ENCODE measurements around the gene HDAC10.

HDAC10 gene

DNA sequence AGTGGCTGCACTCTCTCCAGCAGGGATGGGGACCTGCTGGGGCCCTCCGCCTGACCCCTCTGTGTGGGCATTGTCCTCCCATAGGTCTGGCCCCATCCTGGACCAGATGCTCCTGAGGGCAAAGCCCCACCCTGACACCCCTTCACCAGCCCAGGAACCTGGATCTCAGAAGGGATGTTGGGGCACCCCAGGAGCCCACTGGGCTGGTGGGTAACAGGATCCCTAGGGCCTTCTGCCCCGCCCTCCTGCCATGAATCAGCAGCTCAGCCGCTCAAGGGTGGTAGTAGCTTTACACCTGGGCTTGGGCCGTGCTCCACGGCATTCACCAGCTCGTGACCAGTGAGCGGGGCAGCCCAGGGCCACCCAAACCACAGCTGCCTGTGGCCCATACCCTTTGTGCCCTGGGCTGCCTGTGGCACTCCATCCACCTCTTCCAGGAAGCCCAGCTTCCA is 11.4 kb upstream of the HDAC10 start:
- DNase-seq (ENCODE audit: low read depth in 1 of 2, low spot score in 1 of 2): no peak
- Histone ChIP-seq H3K27me3 (ENCODE audit: insufficient read depth, poor library complexity, severe bottlenecking) (no peaks in the 10 kb centered on the region), H3K27ac (replicated peaks) (no peak overlapping the region), H3K4me3 (replicated peaks; ENCODE audit: insufficient read depth, low read length) (no peak overlapping the region)
- TF ChIP-seq SPI1 (IDR thresholded peaks at IDR 0.05; ENCODE audit: borderline replicate concordance, low read depth) (no peak), GABPA (IDR thresholded peaks at IDR 0.05; ENCODE audit: low read depth) (no peak), POLR2AphosphoS5 (IDR thresholded peaks at IDR 0.05; ENCODE audit: low read depth) (no peak)
- TF ChIP-seq, protein P1, sequence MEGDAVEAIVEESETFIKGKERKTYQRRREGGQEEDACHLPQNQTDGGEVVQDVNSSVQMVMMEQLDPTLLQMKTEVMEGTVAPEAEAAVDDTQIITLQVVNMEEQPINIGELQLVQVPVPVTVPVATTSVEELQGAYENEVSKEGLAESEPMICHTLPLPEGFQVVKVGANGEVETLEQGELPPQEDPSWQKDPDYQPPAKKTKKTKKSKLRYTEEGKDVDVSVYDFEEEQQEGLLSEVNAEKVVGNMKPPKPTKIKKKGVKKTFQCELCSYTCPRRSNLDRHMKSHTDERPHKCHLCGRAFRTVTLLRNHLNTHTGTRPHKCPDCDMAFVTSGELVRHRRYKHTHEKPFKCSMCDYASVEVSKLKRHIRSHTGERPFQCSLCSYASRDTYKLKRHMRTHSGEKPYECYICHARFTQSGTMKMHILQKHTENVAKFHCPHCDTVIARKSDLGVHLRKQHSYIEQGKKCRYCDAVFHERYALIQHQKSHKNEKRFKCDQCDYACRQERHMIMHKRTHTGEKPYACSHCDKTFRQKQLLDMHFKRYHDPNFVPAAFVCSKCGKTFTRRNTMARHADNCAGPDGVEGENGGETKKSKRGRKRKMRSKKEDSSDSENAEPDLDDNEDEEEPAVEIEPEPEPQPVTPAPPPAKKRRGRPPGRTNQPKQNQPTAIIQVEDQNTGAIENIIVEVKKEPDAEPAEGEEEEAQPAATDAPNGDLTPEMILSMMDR (IDR thresholded peaks at IDR 0.05; ENCODE audit: insufficient read depth, low read length): no peak
- TF ChIP-seq, protein P2, sequence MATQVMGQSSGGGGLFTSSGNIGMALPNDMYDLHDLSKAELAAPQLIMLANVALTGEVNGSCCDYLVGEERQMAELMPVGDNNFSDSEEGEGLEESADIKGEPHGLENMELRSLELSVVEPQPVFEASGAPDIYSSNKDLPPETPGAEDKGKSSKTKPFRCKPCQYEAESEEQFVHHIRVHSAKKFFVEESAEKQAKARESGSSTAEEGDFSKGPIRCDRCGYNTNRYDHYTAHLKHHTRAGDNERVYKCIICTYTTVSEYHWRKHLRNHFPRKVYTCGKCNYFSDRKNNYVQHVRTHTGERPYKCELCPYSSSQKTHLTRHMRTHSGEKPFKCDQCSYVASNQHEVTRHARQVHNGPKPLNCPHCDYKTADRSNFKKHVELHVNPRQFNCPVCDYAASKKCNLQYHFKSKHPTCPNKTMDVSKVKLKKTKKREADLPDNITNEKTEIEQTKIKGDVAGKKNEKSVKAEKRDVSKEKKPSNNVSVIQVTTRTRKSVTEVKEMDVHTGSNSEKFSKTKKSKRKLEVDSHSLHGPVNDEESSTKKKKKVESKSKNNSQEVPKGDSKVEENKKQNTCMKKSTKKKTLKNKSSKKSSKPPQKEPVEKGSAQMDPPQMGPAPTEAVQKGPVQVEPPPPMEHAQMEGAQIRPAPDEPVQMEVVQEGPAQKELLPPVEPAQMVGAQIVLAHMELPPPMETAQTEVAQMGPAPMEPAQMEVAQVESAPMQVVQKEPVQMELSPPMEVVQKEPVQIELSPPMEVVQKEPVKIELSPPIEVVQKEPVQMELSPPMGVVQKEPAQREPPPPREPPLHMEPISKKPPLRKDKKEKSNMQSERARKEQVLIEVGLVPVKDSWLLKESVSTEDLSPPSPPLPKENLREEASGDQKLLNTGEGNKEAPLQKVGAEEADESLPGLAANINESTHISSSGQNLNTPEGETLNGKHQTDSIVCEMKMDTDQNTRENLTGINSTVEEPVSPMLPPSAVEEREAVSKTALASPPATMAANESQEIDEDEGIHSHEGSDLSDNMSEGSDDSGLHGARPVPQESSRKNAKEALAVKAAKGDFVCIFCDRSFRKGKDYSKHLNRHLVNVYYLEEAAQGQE (IDR thresholded peaks at IDR 0.05; ENCODE audit: insufficient replicate concordance, low read depth): no peak

DNA sequence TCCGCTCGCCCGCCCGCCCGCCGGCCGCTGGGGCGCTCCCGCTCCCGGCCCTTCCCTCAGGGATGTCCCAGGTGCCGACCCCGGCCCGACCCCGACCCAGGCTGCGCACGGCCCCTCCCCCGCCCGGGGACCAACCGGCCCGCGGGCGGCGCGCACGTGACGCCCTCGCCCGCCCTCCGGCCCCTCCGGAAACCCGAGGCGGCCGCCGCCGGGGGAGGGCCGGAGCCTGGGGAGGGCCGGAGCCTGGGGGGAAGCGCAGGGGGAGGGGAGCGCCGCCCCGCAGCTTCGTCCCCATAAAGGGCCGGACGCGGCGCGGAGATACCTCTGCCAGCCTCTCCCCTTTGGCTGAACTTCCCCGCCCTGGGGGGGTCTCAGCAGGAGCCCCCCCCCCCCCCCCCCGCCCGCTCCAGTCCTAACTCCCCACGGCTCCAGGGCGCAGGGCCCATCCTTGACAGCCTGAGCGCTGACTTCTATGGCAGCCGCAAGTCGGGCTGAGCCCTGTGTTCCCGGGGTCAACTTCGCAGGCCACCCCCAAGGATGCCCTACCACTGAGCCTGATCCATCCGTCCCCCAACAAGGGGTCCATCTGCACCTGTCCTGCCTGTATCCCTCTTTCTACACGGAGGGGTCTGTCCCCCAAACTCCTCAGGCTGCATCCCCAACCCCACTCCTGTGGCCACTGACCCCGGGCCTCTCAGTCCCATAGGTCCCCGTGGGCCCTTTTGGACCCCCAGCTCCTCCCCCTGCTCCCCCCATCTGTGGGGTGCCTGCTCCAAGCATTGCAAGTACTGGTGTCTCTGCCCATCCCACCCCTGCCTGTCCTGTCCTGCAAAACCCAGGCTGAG is 10.8 kb upstream of the HDAC10 start, which contains the start of gene MAPK12:
Gene MAPK12 (minus strand): TSS at position 69 of the 845 bp plus-strand sequence. CDS start 174 bp downstream, outside the sequence.
- Histone ChIP-seq H3K27ac (replicated peaks) (peak within 1 kb of the TSS; percentile 63), H3K27me3 (ENCODE audit: insufficient read depth, poor library complexity, severe bottlenecking) (no peaks in the 10 kb centered on the region), H3K4me3 (replicated peaks; ENCODE audit: insufficient read depth, low read length) (peak within 1 kb of the TSS; percentile 68)
- no peak for DNase-seq (ENCODE audit: low read depth in 1 of 2, low spot score in 1 of 2)
- TF ChIP-seq, protein P2 (IDR thresholded peaks at IDR 0.05; ENCODE audit: insufficient replicate concordance, low read depth): no peak
- TF ChIP-seq, protein P1 (IDR thresholded peaks at IDR 0.05; ENCODE audit: insufficient read depth, low read length): no peak
- TF ChIP-seq SPI1 (IDR thresholded peaks at IDR 0.05; ENCODE audit: borderline replicate concordance, low read depth): no peak
- no peak for TF ChIP-seq GABPA (IDR thresholded peaks at IDR 0.05; ENCODE audit: low read depth)
- no peak for TF ChIP-seq POLR2AphosphoS5 (IDR thresholded peaks at IDR 0.05; ENCODE audit: low read depth)

DNA sequence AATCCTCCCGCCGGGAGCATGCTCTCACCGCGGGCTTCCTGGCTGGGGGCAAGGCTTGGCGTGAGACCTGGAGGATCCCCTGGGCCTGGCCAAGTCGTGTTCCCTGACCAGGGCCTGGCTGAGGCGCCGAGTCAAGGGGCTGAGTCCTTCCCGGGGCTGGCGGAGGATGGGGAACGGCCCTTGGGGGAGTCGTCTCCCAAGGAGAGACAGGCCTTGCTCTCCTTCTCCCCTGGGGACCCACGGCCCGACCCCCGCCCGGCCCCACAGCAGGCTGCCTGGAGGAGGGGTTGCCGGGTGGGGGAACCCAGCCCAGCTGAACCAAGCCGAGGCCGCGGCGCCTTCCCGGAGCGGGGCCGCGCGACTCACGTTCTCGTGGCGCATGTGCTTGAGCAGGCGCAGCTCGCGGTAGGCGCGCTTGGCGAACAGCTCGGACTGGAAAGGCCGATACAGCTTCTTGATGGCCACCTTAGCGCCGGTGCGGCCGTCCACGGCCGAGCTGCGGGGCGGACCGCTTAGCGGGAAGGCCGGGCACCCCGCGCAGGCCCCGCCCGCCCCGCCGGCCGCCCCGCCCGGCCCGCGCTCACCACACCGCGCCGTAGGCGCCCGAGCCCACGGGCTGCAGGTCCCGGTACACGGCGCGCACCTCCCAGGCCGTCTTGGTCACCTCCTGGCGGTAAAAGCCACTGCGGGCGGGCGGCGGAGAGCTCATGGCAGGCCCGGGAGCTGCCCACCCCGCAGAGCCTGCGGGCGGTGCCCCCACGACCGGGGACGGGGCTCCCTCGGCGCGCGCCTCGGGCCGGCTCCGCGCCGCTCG is 9.9 kb upstream of the HDAC10 start:
- H3K27me3 ChIP-seq (ENCODE audit: insufficient read depth, poor library complexity, severe bottlenecking): no peaks in the 10 kb centered on the region
- DNase-seq (ENCODE audit: low read depth in 1 of 2, low spot score in 1 of 2): peak in 1 of 2 experiments; percentile 49
- TF ChIP-seq, protein P1 (IDR thresholded peaks at IDR 0.05; ENCODE audit: insufficient read depth, low read length): no peak
- peak; percentile 49; the same call in 1 of the 2 replicates for TF ChIP-seq POLR2AphosphoS5 (IDR thresholded peaks at IDR 0.05; ENCODE audit: low read depth)
- TF ChIP-seq, protein P2 (IDR thresholded peaks at IDR 0.05; ENCODE audit: insufficient replicate concordance, low read depth): peak; percentile 7
- H3K27ac ChIP-seq (replicated peaks): peak overlapping the region; percentile 63
- peak overlapping the region; percentile 68 for H3K4me3 ChIP-seq (replicated peaks; ENCODE audit: insufficient read depth, low read length)
